PC-3 (cell line): Measurements from ENCODE around the gene ETFB. TPM values are rescaled to one million over a fixed set of nuclear protein-coding genes. Genes with fewer than 3 reads are reported as not detected.

ENCODE experiments used
- ATAC-seq: fragments of 200-7000 bp; cut with Tn5 transposase; 2 replicates; pipeline ENCODE4 v1.9.1; 2020; ENCODE audit warnings: mild to moderate bottlenecking, moderate library complexity
- BruUV-seq: library from RNA; stranded (reverse); fragments of 400-500 nt; replicated peaks from 2 replicates; lab custom pipeline; 2021; lab: Mats Ljungman, UMichigan
- CTCF ChIA-PET: fragments of 300-600 bp; sonication (Branson Sonifier 250); formaldehyde crosslinking; loops from one replicate; lab custom pipeline; 2022; ENCODE audit warnings: antibody characterized with exemption; lab: Charles Lee
- POLR2A ChIA-PET: fragments of 300-600 bp; sonication (Branson Sonifier 250); formaldehyde crosslinking; loops from one replicate; lab custom pipeline; 2022; ENCODE audit warnings: antibody characterized with exemption; ENCODE audit not compliant: unreplicated experiment; lab: Charles Lee
- DNase-seq: peaks from one replicate; pipeline ENCODE4 v3.0.0-alpha.2; 2015
- H2AFZ ChIP-seq: fragments of 300-600 bp; sonication (generic); 2 replicates; pipeline ENCODE4 v1.6.0; 2016; ENCODE audit warnings: antibody characterized with exemption, low read length
- H3F3A ChIP-seq: fragments of 300-600 bp; sonication (generic); one replicate; pipeline ENCODE4 v1.6.0; 2017; ENCODE audit warnings: antibody characterized with exemption, low read length, control low read depth, mild to moderate bottlenecking; ENCODE audit not compliant: unreplicated experiment
- H3K27ac ChIP-seq: fragments of 300-600 bp; sonication (generic); 2 replicates; pipeline ENCODE4 v1.5.1; 2016; ENCODE audit warnings: mild to moderate bottlenecking, low read length
- H3K27me3 ChIP-seq: fragments of 300-600 bp; sonication (generic); 2 replicates; pipeline ENCODE4 v1.6.1; 2016; ENCODE audit warnings: low read length, mixed read lengths
- H3K36me3 ChIP-seq: fragments of 300-600 bp; sonication (generic); 2 replicates; pipeline ENCODE4 v1.6.1; 2016; ENCODE audit warnings: low read depth, mixed run types, low read length, mixed read lengths
- H3K4me1 ChIP-seq: fragments of 300-600 bp; sonication (generic); 2 replicates; pipeline ENCODE4 v1.5.1; 2016; ENCODE audit warnings: low read length; ENCODE audit not compliant: insufficient read depth
- H3K4me2 ChIP-seq: fragments of 300-600 bp; sonication (generic); 2 replicates; pipeline ENCODE4 v1.6.0; 2016; ENCODE audit warnings: low read length
- H3K4me3 ChIP-seq: fragments of 300-600 bp; sonication (generic); 2 replicates; pipeline ENCODE4 v1.5.1; 2016; ENCODE audit warnings: mild to moderate bottlenecking, low read length, mixed read lengths
- H3K79me2 ChIP-seq: fragments of 300-600 bp; sonication (generic); 2 replicates; pipeline ENCODE4 v1.6.1; 2017; ENCODE audit warnings: low read length, mixed read lengths
- H3K9ac ChIP-seq: fragments of 300-600 bp; sonication (generic); 2 replicates; pipeline ENCODE4 v1.6.0; 2016; ENCODE audit warnings: mild to moderate bottlenecking, low read length
- H3K9me2 ChIP-seq: fragments of 300-600 bp; sonication (generic); replicated peaks from 2 replicates; pipeline ENCODE4 v1.6.1; 2016; ENCODE audit warnings: mixed run types, low read length, mixed read lengths
- H3K9me3 ChIP-seq: fragments of 300-600 bp; sonication (generic); 2 replicates; pipeline ENCODE4 v1.6.1; 2016; ENCODE audit warnings: low read length, mixed read lengths
- H4K20me1 ChIP-seq: fragments of 300-600 bp; sonication (generic); 2 replicates; pipeline ENCODE4 v1.6.1; 2016; ENCODE audit warnings: low read length, mixed read lengths
- CTCF ChIP-seq: fragments of 300-600 bp; sonication (generic); conservative IDR thresholded peaks from 2 replicates; pipeline ENCODE4 v1.5.1; 2017; ENCODE audit warnings: antibody characterized with exemption, low read depth, mild to moderate bottlenecking, low read length
- EZH2 ChIP-seq: fragments of 300-600 bp; sonication (generic); IDR thresholded peaks from one replicate; pipeline ENCODE4 v1.6.1; 2017; ENCODE audit warnings: antibody characterized with exemption, mild to moderate bottlenecking, low read length; ENCODE audit not compliant: unreplicated experiment
- EZH2phosphoT487 ChIP-seq: fragments of 300-600 bp; sonication (generic); IDR thresholded peaks from 2 replicates; pipeline ENCODE4 v1.6.1; 2018; ENCODE audit warnings: mild to moderate bottlenecking, antibody characterized with exemption, low read length, borderline replicate concordance
- intact Hi-C: fragments of 100-400 bp; cut with micrococcal nuclease; formaldehyde crosslinking; loops from 2 replicates; pipeline ENCODE4 v1.9.0; 2023
- total RNA-seq: library from RNA; depleted of rRNA; stranded (reverse); fragments of >200 nt; gene quantifications from 2 replicates; pipeline ENCODE4 v1.2.3, GENCODE V29; 2014

ETFB gene
- total RNA-seq, 1 experiment from 2014 or later = 249 TPM

- Histone ChIP-seq H3K4me3 (no peak overlapping the region), H3K4me2 (no peak overlapping the region), H3K4me1 (no peaks in the 10 kb centered on the region), H3K27me3 (peaks cover 29% of the 10 kb centered on the region), H3K9me3 (no peaks in the 10 kb centered on the region), H3K9ac (no peak overlapping the region), H3K36me3 (no peaks in the 10 kb centered on the region), H3F3A (no peaks in the 10 kb centered on the region), H3K27ac (no peak overlapping the region), H2AFZ (no peak overlapping the region), H3K9me2 (no peaks in the 10 kb centered on the region), H4K20me1 (no peaks in the 10 kb centered on the region), H3K79me2 (no peaks in the 10 kb centered on the region)
- DNase-seq = no peak
- POLR2A ChIA-PET = no interaction called here
- intact Hi-C loops = no loop called here
- ATAC-seq = no peak
- CTCF ChIA-PET = no interaction called here
- TF ChIP-seq EZH2 = no peak
- no peak for TF ChIP-seq EZH2phosphoT487
- TF ChIP-seq CTCF = no peak
- BruUV-seq = no TSS peak
These were observed 49.5 kb downstream of the ETFB start for GRCh38 chr19:51316688-51317087.

GRCh38 chr19:51311351-51312257 is 54.6 kb downstream of the ETFB start, which contains the start of gene IGLON5:
TSS of gene IGLON5 (plus strand) at chr19:51311644. CDS start at chr19:51311848, 204 bp downstream.
- ATAC-seq (no peak), DNase-seq (no peak)
- H3K4me3 ChIP-seq = no peak within 1 kb of the TSS
- peaks cover 6% of the 10 kb centered on the region; the same call in 1 of the 2 replicates for H3K9me3 ChIP-seq
- H3K36me3 ChIP-seq = no peaks in the 10 kb centered on the region
- no peaks in the 10 kb centered on the region for H4K20me1 ChIP-seq
- no peaks in the 10 kb centered on the region for H3K9me2 ChIP-seq
- intact Hi-C loops = no loop called here
- no peaks in the 10 kb centered on the region for H3K4me1 ChIP-seq
- ChIA-PET POLR2A (no interaction called here), CTCF (no interaction called here)
- H3K27me3 ChIP-seq = peaks cover 21% of the 10 kb centered on the region
- no peaks in the 10 kb centered on the region for H3F3A ChIP-seq
- no peak within 1 kb of the TSS for H3K27ac ChIP-seq
- no peak for TF ChIP-seq EZH2phosphoT487
- no peak within 1 kb of the TSS for H2AFZ ChIP-seq
- no peak within 1 kb of the TSS for H3K4me2 ChIP-seq
- no peak within 1 kb of the TSS for H3K9ac ChIP-seq
- no TSS peak for BruUV-seq
- H3K79me2 ChIP-seq = no peaks in the 10 kb centered on the region

GRCh38 chr19:51305479-51305878 is 60.7 kb downstream of the ETFB start:
- H3K27ac ChIP-seq = no peak overlapping the region
- ChIA-PET POLR2A (no interaction called here), CTCF (no interaction called here)
- no peaks in the 10 kb centered on the region for H3F3A ChIP-seq
- intact Hi-C loops = no loop called here
- H3K4me3 ChIP-seq = no peak overlapping the region
- peaks cover 10% of the 10 kb centered on the region; the same call in 1 of the 2 replicates for H3K9me3 ChIP-seq
- no peak overlapping the region for H3K4me2 ChIP-seq
- TF ChIP-seq EZH2 (no peak), EZH2phosphoT487 (no peak), CTCF (no peak)
- no peak for ATAC-seq
- H3K4me1 ChIP-seq = no peaks in the 10 kb centered on the region
- no peak overlapping the region for H3K9ac ChIP-seq
- H3K79me2 ChIP-seq = no peaks in the 10 kb centered on the region
- H3K9me2 ChIP-seq = no peaks in the 10 kb centered on the region
- no peaks in the 10 kb centered on the region for H4K20me1 ChIP-seq
- no peak for DNase-seq
- BruUV-seq = no TSS peak
- peaks cover 30% of the 10 kb centered on the region for H3K27me3 ChIP-seq
- no peak overlapping the region for H2AFZ ChIP-seq
- no peaks in the 10 kb centered on the region for H3K36me3 ChIP-seq
